Measurements from ENCODE around the gene GK2.

- no peak for TF ChIP-seq CTCF (IDR thresholded peaks at IDR 0.05)
- TF ChIP-seq POLR2AphosphoS5 (IDR thresholded peaks at IDR 0.05): no peak
- TF ChIP-seq POLR2A (IDR thresholded peaks at IDR 0.05): no peak
These were observed 45.4 kb downstream of the GK2 start for GRCh38 chr4:79362626-79363025.

All from prostate gland (tissue), 2 donors.